HG02885 (cell line): ENCODE results near the gene AMN1.
"Not testable (repeated sequence)": the region's sequence is repeated elsewhere in the genome, so short reads cannot be mapped to it uniquely, and the experiment has no call there.

ENCODE experiments used
- ATAC-seq: cut with Tn5 transposase; IDR thresholded peaks from one replicate; pipeline ENCODE4 v1.9.1; 2021; ENCODE audit warnings: mild to moderate bottlenecking; ENCODE audit not compliant: unreplicated experiment, poor library complexity

The AMN1 gene

GRCh38 chr12:31733549-31734432 lies 5.0 kb upstream of the AMN1 start:
- not testable (repeated sequence) for ATAC-seq

- ATAC-seq, result no peak
Measured at GRCh38 chr12:31732926-31733548, 4.2 kb upstream of the AMN1 start.

- ATAC-seq, result not testable (repeated sequence)
Measured at GRCh38 chr12:31731203-31731602, 2.4 kb upstream of the AMN1 start.

GRCh38 chr12:31729705-31730104 lies 884 bp upstream of the AMN1 start:
- ATAC-seq, result no peak

- ATAC-seq, result peak; percentile 5
Measured at GRCh38 chr12:31728289-31728916, 418 bp downstream of the AMN1 start.

- no peak for ATAC-seq
Measured at GRCh38 chr12:31727192-31727591, 1.6 kb downstream of the AMN1 start.

- ATAC-seq, result no peak
Measured at GRCh38 chr12:31726575-31726974, 2.2 kb downstream of the AMN1 start.

GRCh38 chr12:31724557-31724956 lies 4.3 kb downstream of the AMN1 start:
- ATAC-seq, result no peak

- ATAC-seq, result peak; percentile 2
Measured at GRCh38 chr12:31722580-31722979, 6.2 kb downstream of the AMN1 start.

- not testable (repeated sequence) for ATAC-seq
Measured at GRCh38 chr12:31718542-31719198, 10.2 kb downstream of the AMN1 start.

- ATAC-seq, result not testable (repeated sequence)
Measured at GRCh38 chr12:31716998-31717397, 11.8 kb downstream of the AMN1 start.

- peak; percentile 79 for ATAC-seq
Measured at GRCh38 chr12:31715283-31715825, 13.5 kb downstream of the AMN1 start.

GRCh38 chr12:31714406-31715271 lies 14.2 kb downstream of the AMN1 start:
- peak; percentile 35 for ATAC-seq

- ATAC-seq, result no peak
Measured at GRCh38 chr12:31712877-31713276, 15.9 kb downstream of the AMN1 start.

GRCh38 chr12:31710021-31710818 lies 18.6 kb downstream of the AMN1 start:
- no peak for ATAC-seq

- ATAC-seq, result not testable (repeated sequence)
Measured at GRCh38 chr12:31708118-31708517, 20.7 kb downstream of the AMN1 start.

GRCh38 chr12:31705621-31706020 lies 23.2 kb downstream of the AMN1 start:
- no peak for ATAC-seq

- ATAC-seq, result no peak
Measured at GRCh38 chr12:31702047-31702446, 26.8 kb downstream of the AMN1 start.

GRCh38 chr12:31689921-31690320 lies 38.9 kb downstream of the AMN1 start:
- ATAC-seq, result not testable (repeated sequence)
